HG02938 (cell line): ENCODE measurements around the gene ADAMTSL5.
"Not testable (repeated sequence)": the region's sequence is repeated elsewhere in the genome, so short reads cannot be mapped to it uniquely, and the experiment has no call there.

Experiments used
- ATAC-seq: cut with Tn5 transposase; IDR thresholded peaks from one replicate; pipeline ENCODE4 v1.9.1; 2021; ENCODE audit warnings: mild to moderate bottlenecking, moderate library complexity; ENCODE audit not compliant: unreplicated experiment

Gene ADAMTSL5

GRCh38 chr19:1531587-1531986, 18.8 kb upstream of the ADAMTSL5 start:
- no peak for ATAC-seq

- ATAC-seq = not testable (repeated sequence)
Measured at GRCh38 chr19:1530856-1531255, 18.0 kb upstream of the ADAMTSL5 start.

GRCh38 chr19:1529430-1529816, 16.6 kb upstream of the ADAMTSL5 start:
- no peak for ATAC-seq

GRCh38 chr19:1528596-1529429, 16.0 kb upstream of the ADAMTSL5 start:
- no peak for ATAC-seq

GRCh38 chr19:1527650-1528309, 15.0 kb upstream of the ADAMTSL5 start:
- no peak for ATAC-seq

- no peak for ATAC-seq
Measured at GRCh38 chr19:1526979-1527649, 14.3 kb upstream of the ADAMTSL5 start.

- no peak for ATAC-seq
Measured at GRCh38 chr19:1526066-1526778, 13.4 kb upstream of the ADAMTSL5 start.

GRCh38 chr19:1525343-1525742, 12.5 kb upstream of the ADAMTSL5 start:
- ATAC-seq = no peak

- ATAC-seq = no peak
Measured at GRCh38 chr19:1524972-1525325, 12.1 kb upstream of the ADAMTSL5 start.

- no peak for ATAC-seq
Measured at GRCh38 chr19:1524287-1524971, 11.6 kb upstream of the ADAMTSL5 start.

- no peak for ATAC-seq
Measured at GRCh38 chr19:1523412-1524286, 10.8 kb upstream of the ADAMTSL5 start, which contains the start of gene PLK5. Gene PLK5 (plus strand): TSS chr19:1524077. CDS start chr19:1526997, 2,920 bp downstream.

GRCh38 chr19:1522838-1523237, 10.0 kb upstream of the ADAMTSL5 start:
- ATAC-seq = no peak

GRCh38 chr19:1522061-1522460, 9.2 kb upstream of the ADAMTSL5 start:
- ATAC-seq = no peak

- ATAC-seq = no peak
Measured at GRCh38 chr19:1521636-1522035, 8.8 kb upstream of the ADAMTSL5 start.

GRCh38 chr19:1520203-1520780, 7.5 kb upstream of the ADAMTSL5 start:
- ATAC-seq = no peak

GRCh38 chr19:1519802-1520201, 7.0 kb upstream of the ADAMTSL5 start:
- not testable (repeated sequence) for ATAC-seq

- no peak for ATAC-seq
Measured at GRCh38 chr19:1518471-1518870, 5.7 kb upstream of the ADAMTSL5 start.

- no peak for ATAC-seq
Measured at GRCh38 chr19:1516395-1516753, 3.6 kb upstream of the ADAMTSL5 start.

GRCh38 chr19:1514986-1515721, 2.3 kb upstream of the ADAMTSL5 start:
- ATAC-seq = no peak
